Measurements from ENCODE around the gene RAB12. TPM values are rescaled to one million over a fixed set of nuclear protein-coding genes. Genes with fewer than 3 reads are reported as not detected.

RAB12 gene
- total RNA-seq, 2 experiments from 2014 or later = 20.1 to 20.3 TPM

GRCh38 chr18:8654503-8655451, 45.5 kb downstream of the RAB12 start:
- Mint-ChIP-seq H3K27ac (no peak overlapping the region), H3K4me1 (ENCODE audit: low read depth) (no peaks in the 10 kb centered on the region), H3K36me3 (ENCODE audit: low read depth) (no peaks in the 10 kb centered on the region), H3K9me3 (no peaks in the 10 kb centered on the region), H3K27me3 (peaks cover 20% of the 10 kb centered on the region), H3K4me3 (no peak overlapping the region)
- TF ChIP-seq, protein P1, sequence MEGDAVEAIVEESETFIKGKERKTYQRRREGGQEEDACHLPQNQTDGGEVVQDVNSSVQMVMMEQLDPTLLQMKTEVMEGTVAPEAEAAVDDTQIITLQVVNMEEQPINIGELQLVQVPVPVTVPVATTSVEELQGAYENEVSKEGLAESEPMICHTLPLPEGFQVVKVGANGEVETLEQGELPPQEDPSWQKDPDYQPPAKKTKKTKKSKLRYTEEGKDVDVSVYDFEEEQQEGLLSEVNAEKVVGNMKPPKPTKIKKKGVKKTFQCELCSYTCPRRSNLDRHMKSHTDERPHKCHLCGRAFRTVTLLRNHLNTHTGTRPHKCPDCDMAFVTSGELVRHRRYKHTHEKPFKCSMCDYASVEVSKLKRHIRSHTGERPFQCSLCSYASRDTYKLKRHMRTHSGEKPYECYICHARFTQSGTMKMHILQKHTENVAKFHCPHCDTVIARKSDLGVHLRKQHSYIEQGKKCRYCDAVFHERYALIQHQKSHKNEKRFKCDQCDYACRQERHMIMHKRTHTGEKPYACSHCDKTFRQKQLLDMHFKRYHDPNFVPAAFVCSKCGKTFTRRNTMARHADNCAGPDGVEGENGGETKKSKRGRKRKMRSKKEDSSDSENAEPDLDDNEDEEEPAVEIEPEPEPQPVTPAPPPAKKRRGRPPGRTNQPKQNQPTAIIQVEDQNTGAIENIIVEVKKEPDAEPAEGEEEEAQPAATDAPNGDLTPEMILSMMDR (IDR thresholded peaks at IDR 0.05) = peak; percentile 94
- DNase-seq (peak in 3 of 14 experiments; percentile 33 to 43 (median 33)), ATAC-seq (ENCODE audit: poor library complexity) (peak; percentile 51)
- POLR2A ChIA-PET = no interaction called here
- Histone ChIP-seq H3K27me3 (ENCODE audit: control insufficient read depth in 1 of 2, insufficient read depth in 2 of 2, low read length in 2 of 2) (no peaks in the 10 kb centered on the region), H3K36me3 (ENCODE audit: insufficient read depth, low read length) (no peaks in the 10 kb centered on the region), H3K27ac (ENCODE audit: low read depth in 1 of 2, low read length in 2 of 2) (no peak overlapping the region), H3K9me3 (ENCODE audit: control insufficient read depth in 1 of 2, insufficient read depth in 1 of 2, low read length in 2 of 2) (no peaks in the 10 kb centered on the region), H3K4me3 (ENCODE audit: low read length) (no peak overlapping the region), H3K4me1 (ENCODE audit: insufficient read depth, low read length) (no peaks in the 10 kb centered on the region)
- intact Hi-C loops (cut with DNase I, micrococcal nuclease) = loop anchor here (1.0 to 10.0 kb wide), 3 partner anchors 334 to 862 kb away; no protein-coding TSS in a partner anchor
- CTCF ChIA-PET = interaction anchor here (0.7 to 1.9 kb wide), 5 partner anchors 11 to 333 kb away, joined by 3 to 11 read pairs (median 3); no protein-coding TSS in a partner anchor

- DNase-seq = no peak
- H3K4me3 ChIP-seq (ENCODE audit: low read length) = no peak overlapping the region
- ATAC-seq (ENCODE audit: poor library complexity) = no peak
- H3K36me3 ChIP-seq (ENCODE audit: insufficient read depth, low read length) = no peaks in the 10 kb centered on the region
- ChIA-PET POLR2A (no interaction called here), CTCF (no interaction called here)
- H3K9me3 ChIP-seq (ENCODE audit: control insufficient read depth in 1 of 2, insufficient read depth in 1 of 2, low read length in 2 of 2) = no peaks in the 10 kb centered on the region
- H3K27ac Mint-ChIP-seq = no peak overlapping the region
- no peaks in the 10 kb centered on the region for H3K4me1 Mint-ChIP-seq (ENCODE audit: low read depth)
- H3K9me3 Mint-ChIP-seq = no peaks in the 10 kb centered on the region
- no peaks in the 10 kb centered on the region for H3K36me3 Mint-ChIP-seq (ENCODE audit: low read depth)
- H3K27ac ChIP-seq (ENCODE audit: low read depth in 1 of 2, low read length in 2 of 2) = no peak overlapping the region
- H3K4me1 ChIP-seq (ENCODE audit: insufficient read depth, low read length) = no peaks in the 10 kb centered on the region
- intact Hi-C loops (cut with DNase I, micrococcal nuclease) = loop anchor here in 1 of 2 experiments (10.0 kb wide), 1 partner anchor 859 kb away; no protein-coding TSS in a partner anchor
- H3K27me3 ChIP-seq (ENCODE audit: control insufficient read depth in 1 of 2, insufficient read depth in 2 of 2, low read length in 2 of 2) = no peaks in the 10 kb centered on the region
- H3K27me3 Mint-ChIP-seq = peaks cover 9% of the 10 kb centered on the region
- TF ChIP-seq, protein P1 (IDR thresholded peaks at IDR 0.05) = no peak
- H3K4me3 Mint-ChIP-seq = no peak overlapping the region
Observed at GRCh38 chr18:8656232-8656631, 47.0 kb downstream of the RAB12 start.

DNA sequence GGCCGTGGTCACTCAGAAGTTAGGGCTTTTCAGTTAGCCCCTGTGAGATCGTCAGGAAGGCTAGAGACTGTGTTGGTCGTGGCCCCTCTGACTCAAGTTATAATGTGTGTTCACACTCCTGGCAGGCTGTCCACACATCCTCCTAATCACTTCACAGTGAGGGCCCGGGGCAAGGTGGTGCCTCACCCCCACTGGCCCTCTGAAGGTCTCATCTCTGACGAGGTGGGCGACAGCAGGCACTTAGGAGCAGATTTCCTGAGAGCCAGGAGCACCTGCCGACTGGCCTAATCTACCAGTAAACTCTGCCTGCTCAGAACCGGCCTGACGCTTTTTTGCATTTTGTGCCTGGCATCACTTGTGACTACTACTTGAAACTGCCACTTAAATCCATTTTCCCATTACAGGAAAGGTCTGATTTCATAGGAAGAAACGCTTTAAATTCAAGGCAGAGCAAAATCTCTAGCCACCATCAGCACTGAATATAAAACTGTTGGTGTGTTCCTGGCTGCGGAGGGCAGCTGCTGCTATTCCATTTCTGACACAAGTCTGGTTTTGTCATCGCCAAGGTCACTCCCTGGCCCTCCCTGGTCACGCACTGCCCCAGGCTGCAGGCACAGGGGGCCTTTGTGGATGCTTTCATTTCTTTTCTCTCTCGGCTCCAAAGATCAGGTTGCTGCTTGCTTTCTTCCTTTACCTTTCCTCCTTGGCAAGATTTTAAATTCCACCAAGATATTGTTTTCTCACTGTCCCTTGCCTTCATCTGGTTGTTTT, 48.0 kb downstream of the RAB12 start:
- ChIA-PET POLR2A (no interaction called here), CTCF (no interaction called here)
- no peak overlapping the region for H3K4me3 ChIP-seq (ENCODE audit: low read length)
- ATAC-seq (ENCODE audit: poor library complexity) = no peak
- Mint-ChIP-seq H3K36me3 (ENCODE audit: low read depth) (no peaks in the 10 kb centered on the region), H3K4me1 (ENCODE audit: low read depth) (no peaks in the 10 kb centered on the region), H3K4me3 (no peak overlapping the region), H3K9me3 (no peaks in the 10 kb centered on the region), H3K27me3 (peaks cover 4% of the 10 kb centered on the region), H3K27ac (no peak overlapping the region)
- H3K27ac ChIP-seq (ENCODE audit: low read depth in 1 of 2, low read length in 2 of 2) = no peak overlapping the region
- intact Hi-C loops (cut with DNase I, micrococcal nuclease) = loop anchor here in 1 of 2 experiments (10.0 kb wide), 1 partner anchor 858 kb away; no protein-coding TSS in a partner anchor
- H3K9me3 ChIP-seq (ENCODE audit: control insufficient read depth in 1 of 2, insufficient read depth in 1 of 2, low read length in 2 of 2) = no peaks in the 10 kb centered on the region
- H3K36me3 ChIP-seq (ENCODE audit: insufficient read depth, low read length) = no peaks in the 10 kb centered on the region
- H3K27me3 ChIP-seq (ENCODE audit: control insufficient read depth in 1 of 2, insufficient read depth in 2 of 2, low read length in 2 of 2) = no peaks in the 10 kb centered on the region
- H3K4me1 ChIP-seq (ENCODE audit: insufficient read depth, low read length) = peaks cover 3% of the 10 kb centered on the region
- DNase-seq = no peak
- TF ChIP-seq, protein P1 (IDR thresholded peaks at IDR 0.05) = no peak
